ENCODE results near the gene JAKMIP1. TPM values are rescaled to one million over a fixed set of nuclear protein-coding genes. Genes with fewer than 3 reads are reported as not detected.

Gene JAKMIP1
- total RNA-seq, 1 experiment from 2014 or later: not detected

DNA sequence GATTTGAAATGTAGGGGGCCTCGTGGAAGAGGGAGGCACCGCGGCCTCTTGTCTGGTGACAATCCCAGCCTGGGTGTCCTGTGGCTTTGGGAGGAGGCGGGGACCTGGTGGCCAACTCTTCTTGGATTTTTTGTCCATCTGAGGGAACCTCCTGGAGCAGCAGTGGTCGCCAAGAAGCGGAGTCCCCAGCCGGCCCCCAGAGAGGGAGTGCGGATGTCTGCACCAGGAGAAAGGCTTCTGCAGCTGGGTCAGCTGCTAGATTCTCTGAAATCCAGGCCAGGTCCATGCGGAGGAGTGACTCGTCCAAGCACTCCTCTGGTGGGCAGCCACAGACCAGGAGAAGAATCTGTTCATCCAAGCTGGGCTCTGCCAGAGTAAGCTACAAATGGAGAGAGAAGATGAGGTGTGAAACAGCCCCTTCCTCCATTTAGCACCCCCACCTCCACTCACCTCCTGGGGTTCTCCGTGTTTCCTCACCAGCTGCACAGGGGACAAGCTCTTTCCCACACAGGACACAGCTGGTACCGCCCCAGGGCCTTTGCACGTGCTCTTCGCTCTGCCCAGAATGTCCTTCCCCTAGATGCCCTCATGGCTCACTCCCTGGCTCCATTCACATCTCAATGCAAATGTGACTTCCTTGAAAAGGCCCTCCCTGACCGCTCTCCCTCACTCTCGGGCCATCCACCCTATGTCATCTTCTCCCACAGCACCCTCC is 209.7 kb downstream of the JAKMIP1 start:
- no peaks in the 10 kb centered on the region for H3K9me2 ChIP-seq (ENCODE audit: insufficient read depth)
- no peaks in the 10 kb centered on the region for H3K36me3 ChIP-seq (ENCODE audit: low read depth)
- ChIA-PET POLR2A (ENCODE audit: unreplicated experiment) (no interaction called here), CTCF (no interaction called here)
- no peaks in the 10 kb centered on the region for H3K4me1 ChIP-seq (replicated peaks; ENCODE audit: insufficient read depth)
- no peak for DNase-seq
- H4K20me1 ChIP-seq (ENCODE audit: insufficient read depth): no peaks in the 10 kb centered on the region
- H3K9me3 ChIP-seq (ENCODE audit: insufficient read depth, low read depth): no peaks in the 10 kb centered on the region
- no peak overlapping the region for H3K4me3 ChIP-seq
- no TSS peak for BruUV-seq (replicated peaks)
- no peaks in the 10 kb centered on the region for H3F3A ChIP-seq (ENCODE audit: insufficient read depth, low read depth)
- no peak overlapping the region for H3K4me2 ChIP-seq
- no peaks in the 10 kb centered on the region for H3K79me2 ChIP-seq (ENCODE audit: low read depth)
- no peak overlapping the region for H3K27ac ChIP-seq
- intact Hi-C loops (cut with micrococcal nuclease; ENCODE audit: unreplicated experiment): no loop called here
- peaks cover 42% of the 10 kb centered on the region for H3K27me3 ChIP-seq (ENCODE audit: insufficient read depth, low read depth)
- no peak overlapping the region for H2AFZ ChIP-seq
- TF ChIP-seq, protein P1, sequence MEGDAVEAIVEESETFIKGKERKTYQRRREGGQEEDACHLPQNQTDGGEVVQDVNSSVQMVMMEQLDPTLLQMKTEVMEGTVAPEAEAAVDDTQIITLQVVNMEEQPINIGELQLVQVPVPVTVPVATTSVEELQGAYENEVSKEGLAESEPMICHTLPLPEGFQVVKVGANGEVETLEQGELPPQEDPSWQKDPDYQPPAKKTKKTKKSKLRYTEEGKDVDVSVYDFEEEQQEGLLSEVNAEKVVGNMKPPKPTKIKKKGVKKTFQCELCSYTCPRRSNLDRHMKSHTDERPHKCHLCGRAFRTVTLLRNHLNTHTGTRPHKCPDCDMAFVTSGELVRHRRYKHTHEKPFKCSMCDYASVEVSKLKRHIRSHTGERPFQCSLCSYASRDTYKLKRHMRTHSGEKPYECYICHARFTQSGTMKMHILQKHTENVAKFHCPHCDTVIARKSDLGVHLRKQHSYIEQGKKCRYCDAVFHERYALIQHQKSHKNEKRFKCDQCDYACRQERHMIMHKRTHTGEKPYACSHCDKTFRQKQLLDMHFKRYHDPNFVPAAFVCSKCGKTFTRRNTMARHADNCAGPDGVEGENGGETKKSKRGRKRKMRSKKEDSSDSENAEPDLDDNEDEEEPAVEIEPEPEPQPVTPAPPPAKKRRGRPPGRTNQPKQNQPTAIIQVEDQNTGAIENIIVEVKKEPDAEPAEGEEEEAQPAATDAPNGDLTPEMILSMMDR (conservative IDR thresholded peaks at IDR 0.05): no peak
- TF ChIP-seq EZH2 (IDR thresholded peaks at IDR 0.05; ENCODE audit: low read depth): no peak

DNA sequence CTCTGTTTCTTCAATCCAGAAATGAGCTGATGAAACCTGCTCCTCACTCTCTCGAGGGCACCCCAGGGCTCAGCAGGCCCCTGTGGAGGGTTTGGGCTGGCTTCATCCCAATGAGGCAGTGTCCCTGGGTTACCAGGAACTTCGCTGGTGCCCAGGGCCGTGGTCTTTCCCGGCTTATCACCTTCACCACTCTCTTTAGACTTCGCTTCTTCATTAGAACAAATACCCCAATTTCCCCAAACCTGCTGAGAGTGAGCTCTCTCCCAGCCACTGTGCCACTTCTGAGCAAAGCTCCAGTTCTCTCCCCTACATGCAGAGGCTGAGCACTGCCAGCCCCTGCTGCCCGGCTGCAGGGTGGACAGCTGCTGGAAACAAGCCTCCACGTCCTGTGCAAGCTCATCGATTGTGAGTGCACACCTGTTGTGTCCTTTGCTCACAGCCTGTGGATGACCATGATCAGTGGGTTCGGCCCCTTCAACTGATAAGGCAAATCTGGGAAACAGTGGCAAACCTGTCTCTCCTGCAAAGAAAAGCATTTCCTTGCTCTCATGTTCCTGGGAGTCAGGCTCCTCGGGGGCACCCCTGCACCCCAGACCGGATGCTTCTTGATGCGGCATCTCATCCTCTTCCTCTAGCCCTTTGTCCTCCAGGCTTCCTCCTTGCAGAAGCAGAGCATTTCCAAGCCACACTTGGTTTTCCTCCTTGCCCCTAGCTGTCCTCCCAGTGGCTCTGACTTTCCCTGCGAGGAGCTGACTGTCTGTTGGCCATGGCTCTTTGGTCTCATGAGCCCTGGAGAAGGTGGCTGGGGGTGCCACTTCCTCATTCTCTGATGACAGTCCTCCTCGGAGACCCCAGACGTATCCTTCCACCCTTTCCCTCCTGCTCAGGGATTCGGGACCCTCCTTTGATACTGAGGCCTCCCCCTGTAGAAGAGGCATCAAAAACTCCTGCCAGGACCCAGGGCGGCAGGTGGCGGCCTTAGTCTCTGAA is 210.8 kb downstream of the JAKMIP1 start:
- Histone ChIP-seq H3K4me2 (no peak overlapping the region), H3K27ac (no peak overlapping the region), H3K79me2 (ENCODE audit: low read depth) (no peaks in the 10 kb centered on the region), H2AFZ (no peak overlapping the region), H3K9me2 (ENCODE audit: insufficient read depth) (no peaks in the 10 kb centered on the region), H3F3A (ENCODE audit: insufficient read depth, low read depth) (no peaks in the 10 kb centered on the region), H3K4me3 (no peak overlapping the region), H3K27me3 (ENCODE audit: insufficient read depth, low read depth) (peaks cover 42% of the 10 kb centered on the region), H4K20me1 (ENCODE audit: insufficient read depth) (no peaks in the 10 kb centered on the region), H3K4me1 (replicated peaks; ENCODE audit: insufficient read depth) (no peaks in the 10 kb centered on the region), H3K9me3 (ENCODE audit: insufficient read depth, low read depth) (no peaks in the 10 kb centered on the region), H3K36me3 (ENCODE audit: low read depth) (no peaks in the 10 kb centered on the region)
- ChIA-PET POLR2A (ENCODE audit: unreplicated experiment) (no interaction called here), CTCF (no interaction called here)
- no peak for DNase-seq
- BruUV-seq (replicated peaks): no TSS peak
- no peak for TF ChIP-seq EZH2 (IDR thresholded peaks at IDR 0.05; ENCODE audit: low read depth)
- TF ChIP-seq, protein P1 (conservative IDR thresholded peaks at IDR 0.05): no peak
- intact Hi-C loops (cut with micrococcal nuclease; ENCODE audit: unreplicated experiment): no loop called here

DNA sequence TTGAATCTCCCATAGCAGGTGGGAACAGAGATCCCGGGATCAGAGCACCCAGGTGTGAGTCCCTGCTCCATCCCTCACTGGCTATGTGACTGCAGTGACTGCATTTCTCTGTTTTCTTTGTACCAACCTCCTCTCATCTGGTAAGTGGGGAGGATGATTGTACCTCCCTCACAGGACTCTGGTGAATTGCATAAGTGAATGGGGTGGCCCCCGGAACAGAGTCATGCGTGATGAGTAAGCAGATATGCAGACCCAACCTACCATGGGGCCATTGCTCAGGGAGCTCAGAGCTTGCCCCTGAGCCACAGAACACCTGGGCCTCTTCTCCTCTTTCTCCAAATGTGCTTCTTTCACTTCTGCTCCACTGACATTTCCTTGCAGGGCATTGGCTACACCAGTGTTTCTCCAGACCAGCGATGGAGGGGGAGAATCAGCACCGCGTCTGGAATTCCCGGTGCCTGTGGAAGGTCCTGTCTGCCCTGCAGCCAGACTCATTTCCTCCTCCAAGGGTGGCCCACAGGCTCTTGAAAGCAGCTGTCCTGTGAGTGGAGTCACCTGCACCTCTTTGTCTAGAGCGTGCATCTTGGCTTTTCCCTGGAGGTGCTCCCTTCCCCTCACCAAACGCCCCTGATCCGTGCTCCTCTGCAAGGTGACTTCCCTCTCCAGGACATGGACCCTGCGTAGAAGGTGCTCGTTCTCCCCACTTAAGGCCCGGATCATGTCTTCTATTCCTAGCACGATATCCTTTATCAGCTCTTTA is 212.1 kb downstream of the JAKMIP1 start:
- H3F3A ChIP-seq (ENCODE audit: insufficient read depth, low read depth): no peaks in the 10 kb centered on the region
- H3K27ac ChIP-seq: no peak overlapping the region
- H3K4me1 ChIP-seq (replicated peaks; ENCODE audit: insufficient read depth): no peaks in the 10 kb centered on the region
- no peak overlapping the region for H3K4me2 ChIP-seq
- H3K9me3 ChIP-seq (ENCODE audit: insufficient read depth, low read depth): no peaks in the 10 kb centered on the region
- no peak overlapping the region for H2AFZ ChIP-seq
- intact Hi-C loops (cut with micrococcal nuclease; ENCODE audit: unreplicated experiment): no loop called here
- H3K36me3 ChIP-seq (ENCODE audit: low read depth): no peaks in the 10 kb centered on the region
- CTCF ChIA-PET: no interaction called here
- peaks cover 34% of the 10 kb centered on the region for H3K27me3 ChIP-seq (ENCODE audit: insufficient read depth, low read depth)
- no peaks in the 10 kb centered on the region for H3K79me2 ChIP-seq (ENCODE audit: low read depth)
- H3K9me2 ChIP-seq (ENCODE audit: insufficient read depth): no peaks in the 10 kb centered on the region
- no TSS peak for BruUV-seq (replicated peaks)
- no peaks in the 10 kb centered on the region for H4K20me1 ChIP-seq (ENCODE audit: insufficient read depth)
- POLR2A ChIA-PET (ENCODE audit: unreplicated experiment): no interaction called here
- no peak for DNase-seq
- H3K4me3 ChIP-seq: no peak overlapping the region
- TF ChIP-seq, protein P1 (conservative IDR thresholded peaks at IDR 0.05): no peak
- no peak for TF ChIP-seq EZH2 (IDR thresholded peaks at IDR 0.05; ENCODE audit: low read depth)

Measured in PC-9 (cell line).